Measurements from ENCODE around the gene CDH13. TPM values are rescaled to one million over a fixed set of nuclear protein-coding genes. Genes with fewer than 3 reads are reported as not detected.

CDH13 gene
- total and polyA plus RNA-seq, 9 of the 15 experiments (the other 6 are each of a cell fraction or from before 2014, with no cell fraction given): 0.03 TPM; not detected in 8

- CTCF ChIA-PET (ENCODE audit: low intra/inter-chr PET ratio): no interaction called here
- H3K36me3 ChIP-seq (ENCODE audit: control insufficient read depth, insufficient read depth, low read length): no peaks in the 10 kb centered on the region
- no peaks in the 10 kb centered on the region for H3K4me1 ChIP-seq (replicated peaks in 1 of 2; ENCODE audit: control insufficient read depth in 2 of 2, insufficient read depth in 2 of 2, low read length in 2 of 2)
- no peak for ATAC-seq
- POLR2A ChIA-PET: interaction anchor here (1.2 kb wide), 1 partner anchor 103 kb away, joined by 3 read pairs; no protein-coding TSS in a partner anchor
- H3K9ac ChIP-seq (ENCODE audit: insufficient read depth in 1 of 2, low read depth in 2 of 2, low read length in 2 of 2): no peak overlapping the region
- H3K79me2 ChIP-seq (ENCODE audit: control insufficient read depth, insufficient read depth, low read length): no peaks in the 10 kb centered on the region
- H3K27ac ChIP-seq (ENCODE audit: extremely low read depth, low read depth, low read length): no peak overlapping the region
- H3K9me3 ChIP-seq (replicated peaks; ENCODE audit: control insufficient read depth, insufficient read depth, low read depth, low read length): no peaks in the 10 kb centered on the region
- H3K4me2 ChIP-seq (ENCODE audit: insufficient read depth, low read length): no peak overlapping the region
- TF ChIP-seq ELF4 (CRISPR knock-in tag; IDR thresholded peaks at IDR 0.05): no peak
- no peak for TF ChIP-seq RFX5 (IDR thresholded peaks at IDR 0.05; ENCODE audit: low read depth, low read length)
- TF ChIP-seq TBL1XR1 (IDR thresholded peaks at IDR 0.05; ENCODE audit: low read length in 2 of 2): no peak
- TF ChIP-seq, protein P1, sequence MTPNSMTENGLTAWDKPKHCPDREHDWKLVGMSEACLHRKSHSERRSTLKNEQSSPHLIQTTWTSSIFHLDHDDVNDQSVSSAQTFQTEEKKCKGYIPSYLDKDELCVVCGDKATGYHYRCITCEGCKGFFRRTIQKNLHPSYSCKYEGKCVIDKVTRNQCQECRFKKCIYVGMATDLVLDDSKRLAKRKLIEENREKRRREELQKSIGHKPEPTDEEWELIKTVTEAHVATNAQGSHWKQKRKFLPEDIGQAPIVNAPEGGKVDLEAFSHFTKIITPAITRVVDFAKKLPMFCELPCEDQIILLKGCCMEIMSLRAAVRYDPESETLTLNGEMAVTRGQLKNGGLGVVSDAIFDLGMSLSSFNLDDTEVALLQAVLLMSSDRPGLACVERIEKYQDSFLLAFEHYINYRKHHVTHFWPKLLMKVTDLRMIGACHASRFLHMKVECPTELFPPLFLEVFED (CRISPR knock-in tag; conservative IDR thresholded peaks at IDR 0.05): no peak
- TF ChIP-seq ZNF79 (CRISPR knock-in tag; IDR thresholded peaks at IDR 0.05; ENCODE audit: low read depth): no peak
- TF ChIP-seq ZFPM2 (CRISPR knock-in tag; IDR thresholded peaks at IDR 0.05): no peak
- no peak for TF ChIP-seq SRSF9 (IDR thresholded peaks at IDR 0.05; ENCODE audit: borderline replicate concordance, low read depth, low read length)
- TF ChIP-seq MED1 (CRISPR knock-in tag; IDR thresholded peaks at IDR 0.05; ENCODE audit: borderline replicate concordance): no peak
- no peak for TF ChIP-seq ZNF347 (CRISPR knock-in tag; IDR thresholded peaks at IDR 0.05; ENCODE audit: low read depth)
- TF ChIP-seq ADNP (tag; IDR thresholded peaks at IDR 0.05): no peak
- no peak for TF ChIP-seq ZFP36 (IDR thresholded peaks at IDR 0.05; ENCODE audit: low read depth, low read length, partially characterized antibody)
- TF ChIP-seq ZNF785 (CRISPR knock-in tag; IDR thresholded peaks at IDR 0.05): no peak
- no peak for TF ChIP-seq ZBTB26 (CRISPR knock-in tag; IDR thresholded peaks at IDR 0.05)
- TF ChIP-seq, protein P2, sequence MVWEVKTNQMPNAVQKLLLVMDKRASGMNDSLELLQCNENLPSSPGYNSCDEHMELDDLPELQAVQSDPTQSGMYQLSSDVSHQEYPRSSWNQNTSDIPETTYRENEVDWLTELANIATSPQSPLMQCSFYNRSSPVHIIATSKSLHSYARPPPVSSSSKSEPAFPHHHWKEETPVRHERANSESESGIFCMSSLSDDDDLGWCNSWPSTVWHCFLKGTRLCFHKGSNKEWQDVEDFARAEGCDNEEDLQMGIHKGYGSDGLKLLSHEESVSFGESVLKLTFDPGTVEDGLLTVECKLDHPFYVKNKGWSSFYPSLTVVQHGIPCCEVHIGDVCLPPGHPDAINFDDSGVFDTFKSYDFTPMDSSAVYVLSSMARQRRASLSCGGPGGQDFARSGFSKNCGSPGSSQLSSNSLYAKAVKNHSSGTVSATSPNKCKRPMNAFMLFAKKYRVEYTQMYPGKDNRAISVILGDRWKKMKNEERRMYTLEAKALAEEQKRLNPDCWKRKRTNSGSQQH (CRISPR knock-in tag; IDR thresholded peaks at IDR 0.05): no peak
- no peak for TF ChIP-seq BDP1 (IDR thresholded peaks at IDR 0.05; ENCODE audit: insufficient read depth, insufficient read length)
- no peaks in the 10 kb centered on the region for H3K9me1 ChIP-seq (ENCODE audit: control insufficient read depth, insufficient read depth, low read length)
- BruUV-seq (replicated peaks): no TSS peak
- H3K4me3 ChIP-seq: no peak overlapping the region
- no peaks in the 10 kb centered on the region for H3K27me3 ChIP-seq (ENCODE audit: control insufficient read depth in 2 of 2, insufficient read depth in 2 of 2, low read length in 2 of 2)
- WGBS (ENCODE audit: insufficient coverage, low coverage, missing lambda C conversion rate): 1% methylated on average over 5 of the region's 5 CpGs
- intact Hi-C loops (cut with micrococcal nuclease): no loop called here
- no peak for FAIRE-seq
- H4K20me1 ChIP-seq (replicated peaks; ENCODE audit: control insufficient read depth, insufficient read depth, low read length): no peaks in the 10 kb centered on the region
- DNase-seq (ENCODE audit: extremely low read depth in 1 of 4, low spot score in 3 of 4): no peak
- in situ Hi-C loops (cut with MboI): no loop called here
- no peak overlapping the region for H2AFZ ChIP-seq (ENCODE audit: low read depth, low read length)
Measured at GRCh38 chr16:83145297-83145696, 518.5 kb downstream of the CDH13 start.

Measured in K562 (cell line).